HepG2 (cell line): Measurements from ENCODE around the gene THSD4. TPM values are rescaled to one million over a fixed set of nuclear protein-coding genes. Genes with fewer than 3 reads are reported as not detected.

Source experiments
- ATAC-seq: fragments of 200-7000 bp; cut with Tn5 transposase; 3 replicates; pipeline ENCODE4 v1.9.1; 2020; ENCODE audit warnings: mild to moderate bottlenecking, moderate library complexity
- BruUV-seq: library from RNA; stranded (reverse); fragments of 400-500 nt; replicated peaks from 2 replicates; lab custom pipeline; 2021; lab: Mats Ljungman, UMichigan
- CTCF ChIA-PET: fragments of 300-600 bp; formaldehyde crosslinking; extraction: SDS; loops from one replicate; lab custom pipeline; 2021; ENCODE audit warnings: low total read pairs, inconsistent platforms, low intra/inter-chr PET ratio; lab: Yijun Ruan, JAX
- POLR2A ChIA-PET: fragments of 350-600 bp; sonication (Branson Sonifier 250); formaldehyde crosslinking; loops from one replicate; lab custom pipeline; 2020; ENCODE audit warnings: antibody characterized with exemption, inconsistent platforms; lab: Yijun Ruan, JAX
- DNase-seq: peaks from one replicate; pipeline ENCODE4 v3.0.0-alpha.2; 2015; ENCODE audit warnings: low spot score
- FAIRE-seq: peaks from 3 replicates; lab custom pipeline; 2011; peaks lifted over from hg19 to GRCh38; lab: Jason Lieb, UNC
- H2AFZ ChIP-seq: one replicate; pipeline ENCODE4 v1.6.1; 2011; ENCODE audit warnings: low read length, inconsistent platforms
- H3K27ac ChIP-seq: fragments of 300-600 bp; 3 replicates; pipeline ENCODE4 v1.8.0; 2011; ENCODE audit warnings: mixed run types, mild to moderate bottlenecking, mixed read lengths, low read length, inconsistent platforms; ENCODE audit not compliant: insufficient read depth; ENCODE audit errors: extremely low read length
- H3K27me3 ChIP-seq, 2 experiments: fragments of 200-600 bp in 1 of 2; 2 replicates in 1 of 2; 3 replicates in 1 of 2; pipeline versions ENCODE4 v1.6.0 to v1.8.0; 2011; ENCODE audit warnings: low read length in 2 of 2, mild to moderate bottlenecking in 2 of 2, moderate library complexity in 2 of 2, inconsistent platforms in 1 of 2; ENCODE audit not compliant: insufficient read depth in 2 of 2, control insufficient read depth in 1 of 2
- H3K36me3 ChIP-seq, 2 experiments: fragments of 200-600 bp in 1 of 2; replicated peaks in 1 of 2; 2 replicates in 1 of 2; 3 replicates in 1 of 2; pipeline versions ENCODE4 v1.5.1 to v1.8.0; 2011; ENCODE audit warnings: low read length in 2 of 2, inconsistent platforms in 1 of 2; ENCODE audit not compliant: insufficient read depth in 2 of 2, control insufficient read depth in 1 of 2
- H3K4me1 ChIP-seq: 2 replicates; pipeline ENCODE4 v1.5.1; 2012; ENCODE audit warnings: low read length, inconsistent platforms; ENCODE audit not compliant: insufficient read depth
- H3K4me2 ChIP-seq: 2 replicates; pipeline ENCODE4 v1.6.0; 2011; ENCODE audit warnings: low read depth, low read length, inconsistent platforms
- H3K4me3 ChIP-seq, 3 experiments: fragments of 200-600 bp in 1 of 3; sonication (generic), shearing (Covaris generic) in 1 of 3; replicated peaks in 1 of 3; 2 replicates each; pipeline ENCODE4 v1.5.1; 2011 to 2016; ENCODE audit warnings: low read length in 3 of 3, inconsistent platforms in 2 of 3, low read depth in 2 of 3, mild to moderate bottlenecking in 2 of 3, control low read depth in 1 of 3, mixed read lengths in 1 of 3; ENCODE audit not compliant: insufficient read depth in 1 of 3
- H3K79me2 ChIP-seq: one replicate; pipeline ENCODE4 v1.6.1; 2011; ENCODE audit warnings: low read length, inconsistent platforms; ENCODE audit not compliant: insufficient read depth
- H3K9ac ChIP-seq: 2 replicates; pipeline ENCODE4 v1.6.0; 2011; ENCODE audit warnings: mild to moderate bottlenecking, low read depth, low read length, inconsistent platforms; ENCODE audit not compliant: insufficient read depth
- H3K9me3 ChIP-seq: 2 replicates; pipeline ENCODE4 v1.5.1; 2012; ENCODE audit warnings: mild to moderate bottlenecking, low read length
- H4K20me1 ChIP-seq: 2 replicates; pipeline ENCODE4 v1.6.0; 2011; ENCODE audit warnings: inconsistent platforms, mild to moderate bottlenecking, low read length, moderate library complexity; ENCODE audit not compliant: insufficient read depth
- FOSL2 ChIP-seq: sonication (generic); formaldehyde crosslinking; IDR thresholded peaks from 2 replicates; pipeline ENCODE4 v1.4.0; 2020; ENCODE audit warnings: missing genetic modification reagents
- KDM4B ChIP-seq: sonication (generic); formaldehyde crosslinking; IDR thresholded peaks from 2 replicates; pipeline ENCODE4 v1.4.0; 2020; ENCODE audit warnings: missing genetic modification reagents
- PHF8 ChIP-seq: sonication (generic); formaldehyde crosslinking; IDR thresholded peaks from 2 replicates; pipeline ENCODE4 v1.5.0; 2020; ENCODE audit warnings: missing genetic modification reagents
- RNF2 ChIP-seq: fragments of 450-650 bp; conservative IDR thresholded peaks from 2 replicates; pipeline ENCODE4 v1.6.1; 2016; ENCODE audit warnings: low read depth
- TBP ChIP-seq: sonication (generic); formaldehyde crosslinking; IDR thresholded peaks from 2 replicates; pipeline ENCODE4 v1.5.0; 2020; ENCODE audit warnings: missing genetic modification reagents
- THAP8 ChIP-seq: sonication (generic); formaldehyde crosslinking; IDR thresholded peaks from 2 replicates; pipeline ENCODE4 v1.5.1; 2020; ENCODE audit warnings: missing genetic modification reagents, mild to moderate bottlenecking, borderline replicate concordance
- ZNF431 ChIP-seq: sonication (generic); formaldehyde crosslinking; IDR thresholded peaks from 2 replicates; pipeline ENCODE4 v1.9.0; 2022; ENCODE audit warnings: missing genetic modification reagents, low read depth, mild to moderate bottlenecking, borderline replicate concordance
- ZNF557 ChIP-seq: sonication (generic); formaldehyde crosslinking; IDR thresholded peaks from 2 replicates; pipeline ENCODE4 v1.4.0; 2020; ENCODE audit warnings: missing genetic modification reagents
- ZNF614 ChIP-seq: IDR thresholded peaks from 2 replicates; pipeline ENCODE4 v1.6.1; 2018; ENCODE audit warnings: missing biosample characterization, missing genetic modification reagents, inconsistent platforms, borderline replicate concordance
- ZNF720 ChIP-seq: sonication (generic); formaldehyde crosslinking; IDR thresholded peaks from 2 replicates; pipeline ENCODE4 v1.4.0; 2020; ENCODE audit warnings: missing genetic modification reagents
- ZNF770 ChIP-seq: sonication (generic); formaldehyde crosslinking; IDR thresholded peaks from 2 replicates; pipeline ENCODE4 v1.5.0; 2020; ENCODE audit warnings: mild to moderate bottlenecking, missing genetic modification reagents
- WGBS: methylation state at CpG from one replicate; pipeline ENCODE4 v1.1.6; 2017; ENCODE audit warnings: low lambda C conversion rate; 5-methylcytosine and 5-hydroxymethylcytosine counted together
- in situ Hi-C: cut with HindIII; loops from 2 replicates; pipeline ENCODE4 v1.10.0; 2017; ENCODE audit warnings: low pct_unique_long_range_greater_than_20kb; ENCODE audit not compliant: extremely low pct_ligation_motif_present
- intact Hi-C: fragments of 100-400 bp; cut with micrococcal nuclease; formaldehyde crosslinking; loops from one replicate; pipeline ENCODE4 v1.10.0; 2022; ENCODE audit not compliant: unreplicated experiment
- polyA plus RNA-seq, 8 experiments: library from polyadenylated mRNA; depleted of rRNA in 3 of 8; stranded (reverse) in 7 of 8; unstranded in 1 of 8; fragments of >200 nt; fragmentation: Illumina TruSeq in 4 of 8; extraction: Trizol in 4 of 8; gene quantifications; 2 replicates each; pipeline versions ENCODE4 v1.2.1 to v1.2.3, GENCODE V29; 2011 to 2016; ENCODE audit warnings: low read depth in 4 of 8, missing spikeins in 1 of 8, mixed read lengths in 1 of 8; ENCODE audit not compliant: insufficient read depth in 1 of 8
- total RNA-seq, 5 experiments: library from RNA; depleted of rRNA; stranded (reverse); fragments of >200 nt; fragmentation: Illumina TruSeq; extraction: Trizol; gene quantifications; 2 replicates each; pipeline ENCODE4 v1.2.3, GENCODE V29; 2016; ENCODE audit warnings: low read depth in 1 of 5

The THSD4 gene
- total and polyA plus RNA-seq, 2 of the 13 experiments (the other 11 are each of a cell fraction or from before 2014, with no cell fraction given) = 0.07 to 0.21 TPM

GRCh38 chr15:71595846-71596553 lies 480.7 kb downstream of the THSD4 start:
- Histone ChIP-seq H3K27me3 (peaks cover 0 to 14% of the 10 kb centered on the region in 2 experiments; a peak in 2 of 5 replicates), H3K4me1 (peaks cover 13% of the 10 kb centered on the region), H3K4me2 (no peak overlapping the region), H3K36me3 (no peaks in the 10 kb centered on the region), H3K79me2 (no peaks in the 10 kb centered on the region), H3K9ac (no peak overlapping the region), H2AFZ (no peak overlapping the region), H3K9me3 (no peaks in the 10 kb centered on the region), H3K4me3 (no peak overlapping the region), H4K20me1 (no peaks in the 10 kb centered on the region), H3K27ac (no peak overlapping the region)
- BruUV-seq = no TSS peak
- 29% methylated on average over 6 of the region's 6 CpGs for WGBS
- in situ Hi-C loops = no loop called here
- DNase-seq (no peak), FAIRE-seq (no peak), ATAC-seq (no peak)
- intact Hi-C loops = no loop called here
- TF ChIP-seq KDM4B (CRISPR knock-in tag) (no peak), ZNF557 (CRISPR knock-in tag) (no peak), THAP8 (CRISPR knock-in tag) (no peak), PHF8 (CRISPR knock-in tag) (no peak)
- CTCF ChIA-PET = no interaction called here
- POLR2A ChIA-PET = no interaction called here

GRCh38 chr15:71596672-71597071 lies 481.4 kb downstream of the THSD4 start:
- Histone ChIP-seq H3K4me1 (peaks cover 13% of the 10 kb centered on the region), H4K20me1 (no peaks in the 10 kb centered on the region), H3K27me3 (peaks cover 0 to 14% of the 10 kb centered on the region in 2 experiments; a peak in 2 of 5 replicates), H3K9me3 (no peaks in the 10 kb centered on the region), H3K4me2 (no peak overlapping the region), H3K9ac (no peak overlapping the region), H3K4me3 (no peak overlapping the region), H2AFZ (no peak overlapping the region), H3K36me3 (no peaks in the 10 kb centered on the region), H3K79me2 (no peaks in the 10 kb centered on the region), H3K27ac (no peak overlapping the region)
- ChIA-PET CTCF (no interaction called here), POLR2A (no interaction called here)
- DNase-seq = no peak
- no peak for FAIRE-seq
- no peak for ATAC-seq
- TF ChIP-seq ZNF720 (no peak), ZNF431 (CRISPR knock-in tag) (no peak), ZNF770 (CRISPR knock-in tag) (no peak), TBP (CRISPR knock-in tag) (no peak), RNF2 (no peak), ZNF614 (CRISPR knock-in tag) (no peak), FOSL2 (CRISPR knock-in tag) (no peak)
- intact Hi-C loops (no loop called here), in situ Hi-C loops (no loop called here)
- BruUV-seq = no TSS peak
- WGBS = 28% methylated on average over 4 of the region's 4 CpGs
